DOHH2 (cell line): ENCODE measurements around the gene MOB1B.

Experiments used
- H3F3A ChIP-seq: fragments of 200-600 bp; sonication (generic), shearing (Covaris generic); 2 replicates; pipeline ENCODE4 v1.6.0; 2016; ENCODE audit warnings: antibody characterized with exemption, mild to moderate bottlenecking; ENCODE audit not compliant: control insufficient read depth, insufficient read depth
- H3K27ac ChIP-seq: fragments of 200-600 bp; sonication (generic); 2 replicates; pipeline ENCODE4 v1.5.1; 2014; ENCODE audit warnings: low read depth, mild to moderate bottlenecking, low read length, moderate library complexity
- H3K27me3 ChIP-seq: fragments of 200-600 bp; sonication (generic); 2 replicates; pipeline ENCODE4 v1.6.1; 2014; ENCODE audit warnings: mild to moderate bottlenecking, low read length, mixed read lengths; ENCODE audit not compliant: control insufficient read depth
- H3K36me3 ChIP-seq: fragments of 200-600 bp; sonication (generic); 2 replicates; pipeline ENCODE4 v1.6.1; 2014; ENCODE audit warnings: mild to moderate bottlenecking, low read length, moderate library complexity, mixed read lengths; ENCODE audit not compliant: control insufficient read depth
- H3K4me1 ChIP-seq: fragments of 200-600 bp; sonication (generic); 2 replicates; pipeline ENCODE4 v1.6.1; 2014; ENCODE audit warnings: mild to moderate bottlenecking, low read length, mixed read lengths; ENCODE audit not compliant: control insufficient read depth
- H3K4me2 ChIP-seq: fragments of 200-600 bp; sonication (generic); 2 replicates; pipeline ENCODE4 v1.6.0; 2014; ENCODE audit warnings: mild to moderate bottlenecking, low read length, moderate library complexity
- H3K4me3 ChIP-seq: fragments of 200-600 bp; sonication (generic); 2 replicates; pipeline ENCODE4 v1.5.1; 2014; ENCODE audit warnings: mild to moderate bottlenecking, low read length, mixed read lengths
- H3K79me2 ChIP-seq: fragments of 200-600 bp; sonication (generic); 2 replicates; pipeline ENCODE4 v1.6.1; 2014; ENCODE audit warnings: mild to moderate bottlenecking, low read length, mixed read lengths; ENCODE audit not compliant: control insufficient read depth
- H3K9me2 ChIP-seq: fragments of 200-600 bp; sonication (generic); replicated peaks from 2 replicates; pipeline ENCODE4 v1.6.1; 2014; ENCODE audit warnings: mild to moderate bottlenecking, low read length, mixed read lengths; ENCODE audit not compliant: control insufficient read depth
- H3K9me3 ChIP-seq: fragments of 200-600 bp; sonication (generic); 2 replicates; pipeline ENCODE4 v1.6.1; 2014; ENCODE audit warnings: antibody characterized with exemption, low read length, mixed read lengths; ENCODE audit not compliant: control insufficient read depth, insufficient read depth
- H4K20me1 ChIP-seq: fragments of 200-600 bp; sonication (generic); 2 replicates; pipeline ENCODE4 v1.6.0; 2014; ENCODE audit warnings: low read depth, mild to moderate bottlenecking, antibody characterized with exemption, low read length, moderate library complexity; ENCODE audit not compliant: control insufficient read depth, insufficient read depth
- CTCF ChIP-seq: fragments of 200-600 bp; sonication (generic); IDR thresholded peaks from one replicate; pipeline ENCODE4 v1.5.1; 2014; ENCODE audit warnings: antibody characterized with exemption, mild to moderate bottlenecking, low read depth, low read length; ENCODE audit not compliant: poor library complexity, severe bottlenecking
- EZH2phosphoT487 ChIP-seq: fragments of 200-600 bp; sonication (generic); IDR thresholded peaks from 2 replicates; pipeline ENCODE4 v1.6.1; 2017; ENCODE audit warnings: borderline replicate concordance, mild to moderate bottlenecking, antibody characterized with exemption, low read length, moderate library complexity, mixed read lengths

Gene MOB1B

GRCh38 chr4:70954032-70954431 lies 51.9 kb downstream of the MOB1B start:
- Histone ChIP-seq H3K27me3 (no peaks in the 10 kb centered on the region), H3K27ac (no peak overlapping the region), H4K20me1 (no peaks in the 10 kb centered on the region), H3K9me2 (no peaks in the 10 kb centered on the region), H3K9me3 (no peaks in the 10 kb centered on the region), H3K79me2 (peaks cover 69% of the 10 kb centered on the region), H3K36me3 (peaks cover 5% of the 10 kb centered on the region; the same call in 1 of the 2 replicates), H3K4me3 (no peak overlapping the region), H3K4me2 (no peak overlapping the region), H3K4me1 (peaks cover 6% of the 10 kb centered on the region; the same call in 1 of the 2 replicates), H3F3A (no peaks in the 10 kb centered on the region)
- TF ChIP-seq CTCF (no peak), EZH2phosphoT487 (no peak)

GRCh38 chr4:70956549-70957210 lies 54.5 kb downstream of the MOB1B start:
- H3K4me3 ChIP-seq, result no peak overlapping the region
- H4K20me1 ChIP-seq, result no peaks in the 10 kb centered on the region
- H3K4me2 ChIP-seq, result no peak overlapping the region
- H3F3A ChIP-seq, result no peaks in the 10 kb centered on the region; the same call in 1 of the 2 replicates
- no peaks in the 10 kb centered on the region for H3K27me3 ChIP-seq
- H3K79me2 ChIP-seq, result peaks cover 46% of the 10 kb centered on the region
- peaks cover 20% of the 10 kb centered on the region for H3K36me3 ChIP-seq
- no peaks in the 10 kb centered on the region for H3K9me2 ChIP-seq
- TF ChIP-seq CTCF (no peak), EZH2phosphoT487 (no peak)
- H3K9me3 ChIP-seq, result no peaks in the 10 kb centered on the region
- H3K27ac ChIP-seq, result no peak overlapping the region
- H3K4me1 ChIP-seq, result 0 out of 2 replicates have a peak, but pooled peaks cover 3% of the 10 kb centered on the region

GRCh38 chr4:70958681-70959080 lies 56.5 kb downstream of the MOB1B start:
- H3K4me2 ChIP-seq, result no peak overlapping the region
- peaks cover 22% of the 10 kb centered on the region for H3K36me3 ChIP-seq
- H3K79me2 ChIP-seq, result peaks cover 35% of the 10 kb centered on the region

More at GRCh38 chr4:70958681-70959080, 56.5 kb downstream of the MOB1B start:
- Histone ChIP-seq H3K27ac (no peak overlapping the region), H3K4me3 (no peak overlapping the region), H3F3A (no peaks in the 10 kb centered on the region; the same call in 1 of the 2 replicates), H3K9me2 (no peaks in the 10 kb centered on the region), H4K20me1 (no peaks in the 10 kb centered on the region), H3K27me3 (no peaks in the 10 kb centered on the region), H3K4me1 (0 out of 2 replicates have a peak, but pooled peaks cover 3% of the 10 kb centered on the region), H3K9me3 (no peaks in the 10 kb centered on the region)
- TF ChIP-seq CTCF, result no peak
- TF ChIP-seq EZH2phosphoT487, result no peak
